GM19023 (cell line): Measurements from ENCODE around the gene HDLBP.
"Not testable (repeated sequence)": the region's sequence is repeated elsewhere in the genome, so short reads cannot be mapped to it uniquely, and the experiment has no call there.

ENCODE experiments used
- ATAC-seq: cut with Tn5 transposase; IDR thresholded peaks from one replicate; pipeline ENCODE4 v1.9.1; 2021; ENCODE audit warnings: mild to moderate bottlenecking, moderate library complexity; ENCODE audit not compliant: unreplicated experiment

Gene HDLBP

DNA sequence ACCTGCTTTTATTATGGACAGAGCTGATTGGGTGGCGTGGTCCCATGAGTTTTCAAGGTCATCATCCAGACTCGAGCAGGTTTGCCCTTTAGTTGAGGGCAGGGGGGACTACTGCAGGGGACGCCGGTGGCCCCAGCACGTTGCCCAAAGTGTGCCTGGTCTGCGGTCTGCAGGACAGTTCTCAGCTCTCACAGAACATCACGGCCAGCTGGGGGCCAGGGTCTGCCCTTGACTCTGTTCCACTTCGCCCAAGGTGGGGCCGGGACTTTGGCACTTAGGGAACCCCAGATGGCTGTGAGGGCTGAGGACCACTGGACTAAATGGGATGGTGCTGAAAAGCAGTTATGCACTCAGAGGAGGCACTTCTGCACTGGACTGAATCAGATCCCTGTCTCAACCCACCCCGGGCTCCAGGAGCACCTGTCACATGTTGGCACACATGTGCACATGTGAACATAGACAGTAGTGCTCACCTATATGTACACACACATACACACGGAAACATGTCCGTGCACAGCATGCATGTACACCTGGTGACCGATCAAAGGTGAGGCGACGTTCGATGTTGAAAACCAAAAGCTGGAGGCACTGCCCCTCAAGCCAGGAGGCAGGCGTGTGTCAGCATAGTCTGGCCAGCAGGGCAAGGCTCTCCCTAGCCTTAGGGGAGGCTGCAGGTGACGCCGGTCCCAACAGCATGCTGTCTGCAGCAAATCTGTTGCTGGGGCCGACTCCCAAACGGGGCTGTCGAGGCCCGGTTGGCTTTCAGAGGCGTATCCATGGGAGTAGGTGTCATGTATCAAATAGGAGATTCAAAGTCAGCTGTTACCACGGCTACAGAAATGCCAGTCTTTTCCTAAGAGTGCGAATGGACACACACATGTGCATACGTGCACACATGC lies 116.8 kb downstream of the HDLBP start:
- ATAC-seq, result no peak

DNA sequence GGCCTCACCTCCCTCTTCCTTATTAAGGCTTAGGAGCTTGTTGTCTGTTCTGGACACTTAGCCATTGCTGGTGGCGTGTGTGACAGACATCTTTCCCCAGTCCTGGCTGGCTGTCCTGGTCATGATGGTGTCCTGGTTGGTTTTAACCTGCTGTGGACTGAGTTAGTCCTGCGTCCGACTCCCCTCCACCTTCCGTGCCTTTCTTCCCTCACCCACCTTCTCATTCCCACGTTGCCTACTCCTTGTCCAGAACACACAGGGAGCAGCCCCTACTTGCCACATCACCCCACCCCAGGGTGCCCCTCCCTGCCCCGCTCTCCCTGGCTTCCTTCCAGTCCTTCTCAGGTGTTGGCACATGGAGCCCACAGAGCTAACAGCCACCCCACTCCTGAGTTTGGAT lies 117.5 kb downstream of the HDLBP start:
- no peak for ATAC-seq

DNA sequence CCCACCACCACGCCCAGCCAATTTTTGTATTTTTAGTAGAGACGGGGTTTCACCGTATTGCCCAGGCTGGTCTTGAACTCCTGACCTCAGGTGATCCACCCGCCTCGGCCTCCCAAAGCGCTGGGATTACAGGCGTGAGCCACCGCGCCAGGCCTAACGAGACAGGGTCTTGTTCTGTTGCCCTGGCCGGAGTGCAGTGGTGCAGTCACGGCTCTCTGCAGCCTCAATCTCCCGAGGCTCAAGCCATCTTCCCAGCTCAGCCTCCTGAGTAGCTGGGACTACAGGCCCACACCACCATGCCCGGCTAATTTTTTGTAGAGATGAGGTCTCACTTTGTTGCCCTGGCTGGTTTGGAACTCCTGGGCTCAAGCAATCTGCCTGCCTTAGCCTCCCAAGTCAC lies 118.2 kb downstream of the HDLBP start:
- not testable (repeated sequence) for ATAC-seq

DNA sequence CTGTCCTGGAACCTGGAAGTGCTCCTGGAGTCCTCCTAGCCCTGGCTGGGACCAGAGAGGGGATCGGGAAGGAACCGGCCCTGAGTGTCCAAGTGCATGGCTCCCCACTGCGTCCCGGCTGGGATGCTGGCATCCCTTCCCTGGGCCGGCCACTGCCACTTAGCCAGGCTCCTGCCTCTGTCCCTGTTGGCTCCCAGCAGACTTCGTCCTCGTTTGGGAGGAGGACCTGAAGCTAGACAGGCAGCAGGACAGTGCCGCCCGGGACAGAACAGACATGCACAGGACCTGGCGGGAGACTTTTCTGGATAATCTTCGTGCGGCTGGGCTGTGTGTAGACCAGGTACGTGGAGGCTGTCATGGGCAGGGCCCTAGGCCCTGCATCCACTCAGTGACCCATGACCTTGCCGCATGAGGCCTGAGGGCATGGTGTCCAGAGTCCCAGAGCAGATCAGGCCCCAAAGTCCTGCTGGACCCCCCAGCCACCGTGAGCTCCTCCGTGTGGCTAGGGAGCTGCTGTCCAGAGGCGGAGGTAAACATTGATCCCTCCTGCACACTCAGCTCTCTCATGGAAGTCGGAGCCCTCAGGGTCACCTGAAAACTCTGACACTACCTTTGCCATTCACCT lies 119.9 kb downstream of the HDLBP start:
- no peak for ATAC-seq

DNA sequence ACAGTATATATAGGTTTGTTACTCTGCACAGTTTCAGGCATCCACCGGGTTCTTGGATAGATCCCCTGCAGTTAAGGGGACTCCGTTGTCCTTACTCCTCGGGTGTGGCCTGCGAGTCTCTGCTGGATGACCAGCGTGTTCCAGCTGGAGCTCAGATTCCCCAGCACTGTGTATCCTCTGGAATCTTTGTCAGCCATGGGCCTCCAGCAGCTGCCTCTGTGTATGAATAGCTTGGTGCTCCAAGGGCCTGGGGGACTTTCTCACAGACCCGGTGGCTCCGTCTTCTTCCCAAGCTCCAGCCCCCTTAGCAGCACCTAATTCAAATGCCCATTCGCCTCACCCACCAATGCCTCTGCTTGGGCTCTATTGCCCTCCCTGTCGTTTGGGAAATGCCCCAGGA lies 120.7 kb downstream of the HDLBP start:
- ATAC-seq, result no peak

DNA sequence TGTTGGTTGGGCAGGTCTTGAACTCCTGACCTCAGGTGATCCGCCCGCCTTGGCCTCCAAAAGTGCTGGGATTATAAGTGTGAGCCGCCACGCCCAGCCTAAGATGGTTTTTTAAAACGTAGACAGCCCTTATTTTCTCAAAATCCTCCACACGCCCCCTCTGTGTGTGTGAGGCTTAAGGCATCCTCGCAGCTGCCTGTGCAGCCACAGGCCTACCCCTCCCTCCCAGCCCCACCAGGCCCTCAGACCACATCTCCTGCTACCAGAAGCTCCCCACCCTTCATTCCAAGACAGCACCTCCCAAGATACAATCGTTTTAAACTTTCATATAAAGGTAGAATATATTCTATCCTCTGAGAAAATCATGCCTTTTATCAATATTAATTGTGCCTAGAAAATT lies 122.2 kb downstream of the HDLBP start:
- ATAC-seq, result no peak

DNA sequence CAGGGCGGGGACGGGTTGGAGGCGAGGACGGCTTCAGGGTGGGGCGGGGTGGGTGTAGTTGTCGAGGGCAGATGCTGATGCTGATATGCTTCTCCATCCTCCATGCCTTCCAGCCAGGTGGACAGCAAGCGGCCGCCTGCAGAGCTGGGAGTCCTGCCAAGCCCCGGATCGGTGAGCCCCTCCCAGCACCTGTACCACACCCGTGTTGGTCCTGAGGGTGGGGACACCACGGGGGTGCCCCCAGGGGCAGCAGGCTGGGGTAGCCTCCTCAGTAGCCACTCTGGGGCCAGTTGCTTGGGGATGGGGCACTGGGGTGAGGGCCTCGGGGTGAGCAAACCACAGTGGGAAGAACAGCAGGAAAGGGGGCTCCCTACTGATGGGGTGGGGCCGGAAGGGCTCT lies 124.4 kb downstream of the HDLBP start:
- no peak for ATAC-seq

DNA sequence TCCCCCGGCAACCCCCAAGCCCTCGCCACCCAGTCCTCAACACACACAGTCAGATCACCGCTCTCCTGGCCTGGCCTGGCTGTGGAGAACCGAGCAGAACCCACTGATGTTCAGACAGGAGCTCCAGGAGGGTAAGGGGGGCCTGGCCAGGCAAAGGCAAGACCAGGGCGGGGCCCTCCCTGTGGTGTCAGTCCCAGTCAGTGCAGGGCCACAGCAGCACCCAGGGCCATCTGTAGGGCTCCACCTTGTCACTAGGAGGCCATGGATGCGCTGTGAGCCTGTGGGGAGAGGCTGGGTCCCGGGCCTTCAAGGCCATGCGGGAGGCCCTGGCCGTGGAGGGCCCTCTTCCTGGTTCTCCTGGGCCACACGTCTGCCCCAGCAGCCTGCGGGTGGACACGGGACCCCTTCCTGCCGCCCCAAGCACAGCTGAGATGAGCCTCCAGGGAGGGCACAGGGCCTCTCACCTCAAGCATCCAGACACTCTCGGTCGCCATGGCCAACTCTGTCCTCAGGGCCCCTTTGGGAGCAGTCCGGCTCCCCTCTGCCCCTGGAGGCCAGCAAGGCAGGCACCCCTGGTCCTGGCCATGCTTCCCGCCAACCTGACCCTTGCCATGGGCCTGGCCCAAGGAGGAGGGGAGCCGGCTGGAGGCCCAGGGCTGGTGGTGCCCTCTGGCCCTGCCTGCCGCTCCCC lies 125.0 kb downstream of the HDLBP start:
- no peak for ATAC-seq

DNA sequence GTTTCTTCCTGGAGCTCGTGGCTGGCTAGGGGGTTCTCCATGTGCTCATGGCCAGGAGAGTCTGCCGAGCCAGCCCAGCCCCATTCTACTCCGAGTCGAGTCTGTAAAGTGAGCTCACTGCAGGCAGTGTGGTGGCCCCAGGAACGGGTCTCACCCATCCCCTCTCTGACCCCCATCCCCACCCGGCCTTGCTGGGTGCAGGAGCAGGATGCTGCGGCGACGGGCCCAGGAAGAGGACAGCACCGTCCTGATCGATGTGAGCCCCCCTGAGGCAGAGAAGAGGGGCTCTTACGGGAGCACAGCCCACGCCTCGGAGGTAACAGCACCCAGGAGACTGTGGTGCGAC lies 125.6 kb downstream of the HDLBP start:
- ATAC-seq, result no peak

DNA sequence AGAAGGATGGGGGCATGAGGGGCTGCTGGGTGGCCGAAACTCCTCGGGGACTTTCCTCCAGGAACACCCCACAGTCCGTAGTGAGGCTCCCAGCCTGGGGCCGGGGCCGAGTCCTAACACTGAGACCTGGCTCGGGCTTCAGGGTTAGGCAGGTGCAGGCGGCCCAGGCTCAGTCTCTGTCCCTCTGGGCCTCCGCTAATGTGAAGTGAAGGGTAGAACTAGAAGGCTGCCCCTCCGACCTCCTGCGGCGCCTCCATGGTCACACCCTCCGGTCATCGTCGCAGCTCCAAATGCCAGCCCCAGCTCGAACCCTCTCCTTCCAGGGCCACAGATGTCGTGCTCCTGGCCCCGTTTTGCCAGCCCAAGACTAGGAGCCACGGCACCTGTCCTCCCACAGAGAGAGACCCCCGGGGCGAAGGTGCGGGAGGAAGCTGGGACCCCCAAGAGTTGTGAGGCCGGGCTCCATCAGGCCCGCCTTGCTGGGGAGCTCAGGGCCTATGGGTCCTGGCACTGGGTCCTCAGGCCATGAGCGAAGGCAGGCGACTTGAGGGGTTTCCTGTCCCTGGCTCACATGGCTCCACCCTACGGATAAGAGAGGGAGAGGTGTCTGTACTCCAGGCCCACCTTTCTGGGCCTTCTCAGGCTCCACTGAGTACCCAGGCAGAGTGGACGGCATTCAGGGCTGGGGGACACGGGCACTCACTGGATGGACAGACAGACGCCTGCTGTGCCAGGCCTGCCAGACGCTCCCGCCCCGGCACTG lies 126.2 kb downstream of the HDLBP start:
- no peak for ATAC-seq

DNA sequence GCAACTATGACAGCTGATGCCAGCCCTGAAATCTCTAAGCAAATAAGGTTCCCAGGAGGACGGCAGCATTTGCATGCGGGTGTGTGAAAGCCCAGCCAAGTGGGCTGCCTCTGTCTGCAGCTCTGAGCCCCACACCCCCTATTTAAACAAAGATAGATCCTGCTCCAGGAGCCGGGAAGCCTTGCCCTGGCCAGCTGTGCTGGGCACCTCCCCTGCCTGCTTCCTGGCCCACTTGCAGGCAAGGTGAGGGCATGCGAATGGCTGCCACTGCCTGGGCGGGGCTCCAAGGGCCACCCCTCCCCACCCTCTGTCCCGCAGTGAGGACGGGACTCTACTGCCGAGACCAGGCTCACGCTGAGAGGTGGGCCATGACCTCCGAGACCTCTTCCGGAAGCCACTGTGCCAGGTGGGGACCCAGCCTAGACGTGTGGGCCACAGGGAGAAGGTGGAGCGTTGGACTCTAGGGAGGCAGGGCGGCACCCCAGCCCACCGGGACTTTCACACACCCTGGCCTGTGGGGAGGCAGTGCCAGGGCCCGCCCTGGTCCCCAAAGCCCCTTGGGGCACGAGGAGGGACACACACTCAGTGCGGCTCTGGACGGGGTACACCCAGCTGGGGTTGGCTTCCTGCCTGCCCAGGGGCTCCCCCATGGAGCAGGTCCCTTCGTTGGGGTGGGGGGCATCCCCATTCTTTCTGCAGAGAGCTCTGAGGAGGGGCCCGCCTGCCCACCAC lies 126.9 kb downstream of the HDLBP start, which contains the start of gene ANO7:
ANO7 (plus strand) TSS at position 317 of the 732 bp plus-strand sequence. CDS start 1,387 bp downstream, outside the sequence.
- no peak for ATAC-seq

DNA sequence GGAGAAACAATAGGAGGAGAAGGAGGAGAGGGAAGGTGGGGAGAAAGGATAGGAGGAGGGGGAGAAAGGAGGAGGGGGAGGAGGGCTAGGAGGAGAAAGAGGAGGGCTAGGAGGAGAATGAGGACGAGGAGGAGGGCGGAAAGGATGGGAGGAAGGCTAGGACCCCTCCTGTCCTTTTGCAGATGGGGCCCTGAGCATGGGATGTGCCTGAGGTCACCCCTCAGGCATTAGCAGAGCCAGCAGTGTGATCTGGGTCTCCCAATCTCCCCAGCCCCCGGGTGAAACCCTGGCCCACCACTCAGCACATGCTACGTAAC lies 127.6 kb downstream of the HDLBP start:
- ATAC-seq, result no peak

DNA sequence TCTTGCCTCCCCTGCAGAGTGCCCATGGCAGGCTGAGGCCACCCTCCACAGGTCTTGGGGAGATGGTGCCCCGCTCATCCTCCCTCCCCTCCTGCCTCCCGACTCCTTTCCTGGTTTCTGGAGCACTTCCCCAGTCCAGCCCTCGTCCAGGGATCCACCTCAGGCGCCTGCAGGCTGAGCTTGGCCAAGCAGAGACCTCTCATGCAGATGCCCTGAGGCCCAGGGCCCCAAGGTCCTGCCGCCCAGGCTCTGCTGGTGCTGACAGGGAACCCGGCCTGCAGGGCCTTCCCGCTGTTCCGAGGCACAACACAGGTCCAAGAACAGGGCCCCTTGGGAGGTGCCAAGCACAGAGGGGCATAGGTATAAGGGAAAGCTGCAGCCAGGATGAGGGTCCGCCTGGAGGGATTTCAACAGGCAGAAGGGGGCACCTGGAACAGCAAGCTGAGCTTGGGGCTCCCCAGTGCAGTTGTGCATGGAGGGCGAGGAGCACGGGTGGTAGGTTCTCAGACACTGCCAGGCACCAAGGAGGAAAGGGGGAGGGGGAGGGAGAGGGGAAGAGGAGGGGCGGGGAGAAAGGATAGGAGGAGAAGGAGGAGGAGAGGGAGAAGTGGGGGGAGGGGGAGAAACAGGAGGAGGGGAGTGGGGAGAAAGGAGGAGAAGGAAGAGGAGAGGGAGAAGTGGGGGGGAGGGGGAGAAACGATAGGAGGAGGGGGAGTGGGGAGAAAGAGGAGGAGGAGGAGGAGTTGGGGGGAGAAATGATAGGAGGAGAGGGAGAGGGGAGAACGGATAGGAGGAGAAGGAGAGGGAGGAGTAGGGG lies 128.2 kb downstream of the HDLBP start:
- no peak for ATAC-seq

DNA sequence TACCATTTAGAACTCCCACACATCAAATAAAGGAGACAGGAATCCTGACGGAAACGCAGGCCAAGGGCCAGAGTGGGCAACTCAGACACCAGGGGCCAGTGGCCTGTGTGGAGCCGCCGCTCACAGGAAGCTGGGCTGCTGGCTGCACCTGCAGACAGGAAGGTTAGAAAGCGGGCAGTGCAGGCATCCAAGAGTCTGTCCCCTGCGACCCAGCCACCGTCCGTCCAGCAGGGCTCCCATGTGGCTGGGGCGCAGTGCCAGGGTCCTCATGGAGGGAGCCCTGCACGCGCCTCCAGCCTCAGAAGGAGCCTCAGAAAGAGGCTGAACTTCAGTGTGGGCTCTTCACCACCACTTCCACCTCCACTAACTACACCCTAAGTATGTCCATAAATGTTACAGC lies 129.5 kb downstream of the HDLBP start:
- no peak for ATAC-seq

DNA sequence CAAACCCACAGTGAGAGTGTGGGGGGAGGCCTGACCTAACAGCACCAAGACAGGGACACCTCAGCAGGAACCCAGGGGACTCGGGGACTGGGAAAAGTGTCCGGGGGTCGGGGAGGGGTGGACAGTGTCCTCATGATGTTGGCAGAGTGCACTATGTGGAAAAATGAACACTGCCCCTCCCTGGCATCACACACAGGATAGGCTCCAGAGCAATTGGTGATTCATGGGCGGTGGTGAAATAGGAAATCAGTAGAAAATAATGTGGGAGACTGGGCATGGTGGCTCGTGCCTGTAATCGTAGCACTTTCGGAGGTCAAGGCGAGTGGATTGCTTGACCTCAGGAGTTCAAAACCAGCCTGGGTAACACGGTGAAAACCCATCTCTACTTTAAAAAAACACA lies 130.6 kb downstream of the HDLBP start:
- ATAC-seq, result no peak

DNA sequence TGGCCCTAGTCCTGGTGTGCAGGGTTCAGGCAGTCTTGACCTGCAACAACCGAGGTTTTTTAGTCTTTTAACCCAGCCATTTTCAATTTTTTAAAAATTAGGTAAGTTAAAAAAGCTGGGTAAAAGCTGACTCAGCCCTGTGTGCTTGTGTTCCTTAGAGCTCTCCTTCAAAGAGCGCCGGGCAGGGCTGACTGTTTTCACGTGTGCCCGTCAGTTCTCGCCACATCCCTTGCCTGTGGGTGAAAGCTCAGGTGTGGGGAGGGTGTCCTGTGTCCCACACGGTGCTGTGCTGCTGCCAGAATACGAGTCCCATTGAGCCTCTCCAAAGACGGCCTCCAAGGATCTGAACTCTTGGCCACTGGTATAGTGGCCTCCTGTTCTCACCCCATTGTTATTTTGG lies 132.3 kb downstream of the HDLBP start:
- ATAC-seq, result no peak

DNA sequence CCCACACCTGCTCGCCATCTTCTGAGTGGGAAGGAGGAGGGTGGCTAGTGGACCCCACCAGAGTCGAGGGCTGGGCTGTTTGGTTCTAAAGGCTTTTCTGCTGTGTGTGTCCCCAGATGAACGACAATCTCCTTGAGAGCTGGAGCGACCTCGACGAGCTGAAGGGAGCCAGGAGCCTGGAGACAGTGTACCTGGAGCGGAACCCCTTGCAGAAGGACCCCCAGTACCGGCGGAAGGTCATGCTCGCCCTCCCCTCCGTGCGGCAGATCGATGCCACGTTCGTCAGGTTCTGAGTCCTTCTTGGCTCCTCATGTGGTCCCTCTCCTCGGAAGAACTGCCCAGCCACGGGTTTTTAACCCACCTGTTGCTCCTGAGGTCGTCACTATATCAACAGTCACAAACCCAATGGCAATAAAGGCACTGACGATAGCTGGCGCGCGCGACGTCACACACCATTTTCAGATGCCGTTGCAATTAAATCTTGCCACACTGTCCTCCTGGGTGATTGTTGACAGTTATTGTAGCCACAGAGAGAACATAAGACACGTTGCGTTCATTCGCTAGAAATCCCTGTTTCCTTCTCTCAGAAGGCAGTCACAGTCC lies 132.8 kb downstream of the HDLBP start:
- no peak for ATAC-seq

DNA sequence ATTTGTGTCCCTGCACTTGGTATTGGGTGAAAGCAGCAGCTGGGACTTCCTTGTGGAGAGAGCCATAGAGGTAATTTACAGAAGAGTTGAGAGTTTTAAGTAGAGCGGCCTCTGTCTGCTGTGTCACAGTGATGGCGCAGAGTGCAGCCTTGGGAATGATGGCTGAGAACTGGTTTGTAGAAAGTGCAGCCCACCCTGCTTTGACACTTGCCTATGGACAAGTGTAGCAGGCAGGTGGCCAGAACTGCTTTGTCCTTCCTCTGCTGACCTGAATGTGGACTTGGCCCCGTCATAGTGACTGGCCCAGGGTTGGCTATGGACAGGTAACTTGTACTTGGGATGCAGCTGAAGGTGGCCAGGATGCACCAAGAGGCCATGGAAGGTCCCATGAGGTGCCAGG lies 133.3 kb downstream of the HDLBP start:
- no peak for ATAC-seq

DNA sequence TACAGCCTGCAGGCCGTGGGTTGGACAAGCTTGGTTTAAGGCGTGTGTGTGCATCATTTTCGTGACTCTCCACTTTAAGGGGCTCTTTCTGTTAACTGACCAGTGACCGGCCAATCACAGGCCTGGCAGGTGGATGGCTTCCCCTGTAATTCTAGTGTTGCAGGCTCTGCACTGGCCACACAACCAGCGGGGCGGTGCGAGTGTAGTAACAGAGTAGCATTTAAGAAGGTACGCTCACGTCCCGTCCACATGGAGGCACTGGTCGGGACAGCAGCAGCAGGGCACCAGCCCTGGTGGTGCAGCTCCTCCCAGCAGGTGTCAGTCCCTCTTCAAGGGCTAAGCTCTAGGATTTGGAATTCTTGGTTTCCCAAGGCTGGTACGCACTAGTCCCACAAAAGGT lies 135.0 kb downstream of the HDLBP start:
- no peak for ATAC-seq
